K562 treated with DMSO at 1 percent for 24 hours (cell line): ENCODE data around the gene REELD1. TPM values are rescaled to one million over a fixed set of nuclear protein-coding genes. Genes with fewer than 3 reads are reported as not detected.

Experiments used
- total RNA-seq: library from RNA; unstranded; fragments of 300-600 nt; gene quantifications from 2 replicates; pipeline ENCODE4 v1.2.3, GENCODE V29; 2022; ENCODE audit warnings: low read depth; ENCODE audit not compliant: insufficient read depth

The REELD1 gene
- total RNA-seq, result not detected in 2 replicates

GRCh38 chr4:146214238-146214637, at the start of gene REELD1:
TSS of gene REELD1 (plus strand) at chr4:146214538. CDS start at chr4:146216953, 2,415 bp downstream.

GRCh38 chr4:146175541-146176453, 38.5 kb upstream of the REELD1 start, which contains the start of gene LSM6:
TSS of gene LSM6 (plus strand) at chr4:146175718. CDS start at chr4:146182922, 7,204 bp downstream.

Other genes with a start within 250 kb of the REELD1 start
- gene LSM6, start 38.8 kb upstream of the REELD1 start, total RNA-seq, result 32.3 and 33.7 TPM in 2 replicates